PC-3 (cell line): ENCODE data around the gene VAX1. TPM values are rescaled to one million over a fixed set of nuclear protein-coding genes. Genes with fewer than 3 reads are reported as not detected.

Experiments
- ATAC-seq: fragments of 200-7000 bp; cut with Tn5 transposase; 2 replicates; pipeline ENCODE4 v1.9.1; 2020; ENCODE audit warnings: mild to moderate bottlenecking, moderate library complexity
- BruUV-seq: library from RNA; stranded (reverse); fragments of 400-500 nt; replicated peaks from 2 replicates; lab custom pipeline; 2021; lab: Mats Ljungman, UMichigan
- CTCF ChIA-PET: fragments of 300-600 bp; sonication (Branson Sonifier 250); formaldehyde crosslinking; loops from one replicate; lab custom pipeline; 2022; ENCODE audit warnings: antibody characterized with exemption; lab: Charles Lee
- POLR2A ChIA-PET: fragments of 300-600 bp; sonication (Branson Sonifier 250); formaldehyde crosslinking; loops from one replicate; lab custom pipeline; 2022; ENCODE audit warnings: antibody characterized with exemption; ENCODE audit not compliant: unreplicated experiment; lab: Charles Lee
- DNase-seq: peaks from one replicate; pipeline ENCODE4 v3.0.0-alpha.2; 2015
- H2AFZ ChIP-seq: fragments of 300-600 bp; sonication (generic); 2 replicates; pipeline ENCODE4 v1.6.0; 2016; ENCODE audit warnings: antibody characterized with exemption, low read length
- H3F3A ChIP-seq: fragments of 300-600 bp; sonication (generic); one replicate; pipeline ENCODE4 v1.6.0; 2017; ENCODE audit warnings: antibody characterized with exemption, low read length, control low read depth, mild to moderate bottlenecking; ENCODE audit not compliant: unreplicated experiment
- H3K27ac ChIP-seq: fragments of 300-600 bp; sonication (generic); 2 replicates; pipeline ENCODE4 v1.5.1; 2016; ENCODE audit warnings: mild to moderate bottlenecking, low read length
- H3K27me3 ChIP-seq: fragments of 300-600 bp; sonication (generic); 2 replicates; pipeline ENCODE4 v1.6.1; 2016; ENCODE audit warnings: low read length, mixed read lengths
- H3K36me3 ChIP-seq: fragments of 300-600 bp; sonication (generic); 2 replicates; pipeline ENCODE4 v1.6.1; 2016; ENCODE audit warnings: low read depth, mixed run types, low read length, mixed read lengths
- H3K4me1 ChIP-seq: fragments of 300-600 bp; sonication (generic); 2 replicates; pipeline ENCODE4 v1.5.1; 2016; ENCODE audit warnings: low read length; ENCODE audit not compliant: insufficient read depth
- H3K4me2 ChIP-seq: fragments of 300-600 bp; sonication (generic); 2 replicates; pipeline ENCODE4 v1.6.0; 2016; ENCODE audit warnings: low read length
- H3K4me3 ChIP-seq: fragments of 300-600 bp; sonication (generic); 2 replicates; pipeline ENCODE4 v1.5.1; 2016; ENCODE audit warnings: mild to moderate bottlenecking, low read length, mixed read lengths
- H3K79me2 ChIP-seq: fragments of 300-600 bp; sonication (generic); 2 replicates; pipeline ENCODE4 v1.6.1; 2017; ENCODE audit warnings: low read length, mixed read lengths
- H3K9ac ChIP-seq: fragments of 300-600 bp; sonication (generic); 2 replicates; pipeline ENCODE4 v1.6.0; 2016; ENCODE audit warnings: mild to moderate bottlenecking, low read length
- H3K9me2 ChIP-seq: fragments of 300-600 bp; sonication (generic); replicated peaks from 2 replicates; pipeline ENCODE4 v1.6.1; 2016; ENCODE audit warnings: mixed run types, low read length, mixed read lengths
- H3K9me3 ChIP-seq: fragments of 300-600 bp; sonication (generic); 2 replicates; pipeline ENCODE4 v1.6.1; 2016; ENCODE audit warnings: low read length, mixed read lengths
- H4K20me1 ChIP-seq: fragments of 300-600 bp; sonication (generic); 2 replicates; pipeline ENCODE4 v1.6.1; 2016; ENCODE audit warnings: low read length, mixed read lengths
- EZH2 ChIP-seq: fragments of 300-600 bp; sonication (generic); IDR thresholded peaks from one replicate; pipeline ENCODE4 v1.6.1; 2017; ENCODE audit warnings: antibody characterized with exemption, mild to moderate bottlenecking, low read length; ENCODE audit not compliant: unreplicated experiment
- EZH2phosphoT487 ChIP-seq: fragments of 300-600 bp; sonication (generic); IDR thresholded peaks from 2 replicates; pipeline ENCODE4 v1.6.1; 2018; ENCODE audit warnings: mild to moderate bottlenecking, antibody characterized with exemption, low read length, borderline replicate concordance
- intact Hi-C: fragments of 100-400 bp; cut with micrococcal nuclease; formaldehyde crosslinking; loops from 2 replicates; pipeline ENCODE4 v1.9.0; 2023
- total RNA-seq: library from RNA; depleted of rRNA; stranded (reverse); fragments of >200 nt; gene quantifications from 2 replicates; pipeline ENCODE4 v1.2.3, GENCODE V29; 2014
- TF ChIP-seq, protein P1 (sequence below): fragments of 300-600 bp; sonication (generic); conservative IDR thresholded peaks from 2 replicates; pipeline ENCODE4 v1.5.1; 2017; ENCODE audit warnings: antibody characterized with exemption, low read depth, mild to moderate bottlenecking, low read length

Gene VAX1
- total RNA-seq, 1 experiment from 2014 or later: 0.98 TPM

GRCh38 chr10:117184821-117185220 is 46.8 kb upstream of the VAX1 start:
- ATAC-seq (no peak), DNase-seq (no peak)
- Histone ChIP-seq H3K4me1 (peaks cover 15% of the 10 kb centered on the region), H3K9ac (no peak overlapping the region), H3K27me3 (no peaks in the 10 kb centered on the region; the same call in 1 of the 2 replicates), H3F3A (no peaks in the 10 kb centered on the region), H3K36me3 (no peaks in the 10 kb centered on the region), H3K9me2 (no peaks in the 10 kb centered on the region), H2AFZ (no peak overlapping the region), H3K4me2 (no peak overlapping the region), H4K20me1 (no peaks in the 10 kb centered on the region), H3K27ac (no peak overlapping the region), H3K9me3 (no peaks in the 10 kb centered on the region), H3K4me3 (no peak overlapping the region), H3K79me2 (no peaks in the 10 kb centered on the region)
- TF ChIP-seq, protein P1, sequence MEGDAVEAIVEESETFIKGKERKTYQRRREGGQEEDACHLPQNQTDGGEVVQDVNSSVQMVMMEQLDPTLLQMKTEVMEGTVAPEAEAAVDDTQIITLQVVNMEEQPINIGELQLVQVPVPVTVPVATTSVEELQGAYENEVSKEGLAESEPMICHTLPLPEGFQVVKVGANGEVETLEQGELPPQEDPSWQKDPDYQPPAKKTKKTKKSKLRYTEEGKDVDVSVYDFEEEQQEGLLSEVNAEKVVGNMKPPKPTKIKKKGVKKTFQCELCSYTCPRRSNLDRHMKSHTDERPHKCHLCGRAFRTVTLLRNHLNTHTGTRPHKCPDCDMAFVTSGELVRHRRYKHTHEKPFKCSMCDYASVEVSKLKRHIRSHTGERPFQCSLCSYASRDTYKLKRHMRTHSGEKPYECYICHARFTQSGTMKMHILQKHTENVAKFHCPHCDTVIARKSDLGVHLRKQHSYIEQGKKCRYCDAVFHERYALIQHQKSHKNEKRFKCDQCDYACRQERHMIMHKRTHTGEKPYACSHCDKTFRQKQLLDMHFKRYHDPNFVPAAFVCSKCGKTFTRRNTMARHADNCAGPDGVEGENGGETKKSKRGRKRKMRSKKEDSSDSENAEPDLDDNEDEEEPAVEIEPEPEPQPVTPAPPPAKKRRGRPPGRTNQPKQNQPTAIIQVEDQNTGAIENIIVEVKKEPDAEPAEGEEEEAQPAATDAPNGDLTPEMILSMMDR: no peak
- TF ChIP-seq EZH2 (no peak), EZH2phosphoT487 (no peak)
- ChIA-PET CTCF (no interaction called here), POLR2A (no interaction called here)
- intact Hi-C loops: no loop called here
- no TSS peak for BruUV-seq

GRCh38 chr10:117184296-117184695 is 46.2 kb upstream of the VAX1 start:
- H2AFZ ChIP-seq: no peak overlapping the region
- ATAC-seq: no peak
- H3K9ac ChIP-seq: no peak overlapping the region
- DNase-seq: no peak
- no peaks in the 10 kb centered on the region for H3K9me2 ChIP-seq
- H3K27me3 ChIP-seq: no peaks in the 10 kb centered on the region; the same call in 1 of the 2 replicates
- ChIA-PET POLR2A (no interaction called here), CTCF (no interaction called here)
- intact Hi-C loops: no loop called here
- no TSS peak for BruUV-seq
- no peaks in the 10 kb centered on the region for H3K36me3 ChIP-seq
- no peak overlapping the region for H3K27ac ChIP-seq
- no peaks in the 10 kb centered on the region for H4K20me1 ChIP-seq
- peaks cover 15% of the 10 kb centered on the region for H3K4me1 ChIP-seq
- H3K4me3 ChIP-seq: no peak overlapping the region
- no peak for TF ChIP-seq EZH2phosphoT487
- no peak for TF ChIP-seq EZH2
- TF ChIP-seq, protein P1: no peak
- H3F3A ChIP-seq: no peaks in the 10 kb centered on the region
- H3K79me2 ChIP-seq: no peaks in the 10 kb centered on the region
- no peak overlapping the region for H3K4me2 ChIP-seq
- no peaks in the 10 kb centered on the region for H3K9me3 ChIP-seq

DNA sequence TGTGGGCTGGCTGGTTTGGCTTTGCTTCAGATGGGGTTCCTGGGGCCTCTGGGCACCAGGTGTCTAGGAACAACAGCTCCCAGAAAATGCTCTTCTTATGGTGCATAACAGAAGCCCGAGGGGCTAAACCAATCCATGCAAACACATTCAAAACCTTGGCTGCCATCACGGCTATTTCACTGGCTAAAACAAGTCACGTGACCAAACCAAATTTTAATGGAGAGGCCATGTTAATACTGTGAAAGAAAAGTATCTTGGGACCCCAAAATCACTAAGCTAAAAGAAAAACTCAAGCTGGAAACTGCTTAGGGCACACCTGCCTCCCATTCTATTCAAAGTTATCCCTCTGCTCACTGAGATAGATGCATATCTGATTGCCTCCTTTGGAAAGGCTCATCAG is 40.1 kb upstream of the VAX1 start:
- ATAC-seq: no peak
- TF ChIP-seq EZH2phosphoT487 (no peak), EZH2 (no peak)
- TF ChIP-seq, protein P1: no peak

More for the DNA sequence above, 40.1 kb upstream of the VAX1 start:
- Histone ChIP-seq H3K4me2 (no peak overlapping the region), H3K9ac (no peak overlapping the region), H3K4me1 (no peaks in the 10 kb centered on the region), H3F3A (no peaks in the 10 kb centered on the region), H3K9me3 (no peaks in the 10 kb centered on the region), H4K20me1 (no peaks in the 10 kb centered on the region), H3K36me3 (no peaks in the 10 kb centered on the region), H3K9me2 (no peaks in the 10 kb centered on the region), H3K27ac (no peak overlapping the region), H3K27me3 (peaks cover 4% of the 10 kb centered on the region), H3K79me2 (no peaks in the 10 kb centered on the region), H2AFZ (no peak overlapping the region), H3K4me3 (no peak overlapping the region)
- ChIA-PET CTCF (no interaction called here), POLR2A (no interaction called here)
- no TSS peak for BruUV-seq
- intact Hi-C loops: loop anchor here (5.0 to 10.0 kb wide), 3 partner anchors 101 to 341 kb away; partner anchors contain the start of gene SHTN1
- DNase-seq: no peak
